Measurements from ENCODE around the gene HS6ST2.

GRCh38 chrX:132694382-132694781 is 264.0 kb downstream of the HS6ST2 start:
- no peak for TF ChIP-seq CTCF (IDR thresholded peaks at IDR 0.05; ENCODE audit: low read depth, low read length, missing input control)
- no peak for TF ChIP-seq YY1 (IDR thresholded peaks at IDR 0.05)
- TF ChIP-seq REST (IDR thresholded peaks at IDR 0.05) = no peak
- no peak for TF ChIP-seq ZBTB33 (IDR thresholded peaks at IDR 0.05)
- TF ChIP-seq MAX (IDR thresholded peaks at IDR 0.05) = no peak
